VCaP (cell line): Measurements from ENCODE around the gene KRT1.
"Not testable (repeated sequence)": the region's sequence is repeated elsewhere in the genome, so short reads cannot be mapped to it uniquely, and the experiment has no call there.

Experiments
- H3K27ac ChIP-seq: fragments of 450-650 bp; 2 replicates; pipeline ENCODE4 v1.5.1; 2017
- CTCF ChIP-seq: fragments of 450-650 bp; conservative IDR thresholded peaks from 2 replicates; pipeline ENCODE4 v1.5.1; 2017; ENCODE audit warnings: mild to moderate bottlenecking, moderate library complexity

The KRT1 gene

DNA sequence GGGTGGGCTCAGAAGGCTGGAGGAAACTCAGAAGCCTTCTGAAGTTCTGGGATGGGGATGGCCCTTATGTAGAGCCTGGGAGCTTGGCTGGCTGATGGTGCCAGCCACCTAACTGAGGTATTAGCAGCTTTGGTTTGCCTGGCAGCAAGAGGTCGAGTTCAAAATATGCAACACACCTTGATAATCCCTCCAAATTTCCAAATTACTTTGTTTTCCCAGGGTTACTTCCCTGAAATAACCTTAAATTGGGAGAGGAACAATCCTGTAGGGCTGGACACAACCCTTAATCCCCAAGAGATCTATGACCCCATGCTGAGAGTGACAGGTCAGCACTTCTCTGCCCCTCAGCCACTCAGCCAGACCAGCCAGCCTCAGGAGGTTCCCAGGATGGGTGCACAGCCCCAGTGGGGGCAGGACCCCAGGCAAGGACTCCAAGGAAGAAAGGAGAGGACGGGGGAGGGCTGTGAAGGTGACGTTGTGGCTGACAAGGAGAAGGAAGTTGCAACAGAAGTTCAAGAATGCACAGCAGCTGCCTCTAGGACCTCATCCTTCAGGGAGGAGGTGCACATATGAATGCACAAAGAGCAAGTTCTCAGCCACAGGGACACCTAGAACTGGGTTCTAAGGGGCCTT, 41.7 kb upstream of the KRT1 start:
- TF ChIP-seq CTCF: no peak
- no peak overlapping the region for H3K27ac ChIP-seq

DNA sequence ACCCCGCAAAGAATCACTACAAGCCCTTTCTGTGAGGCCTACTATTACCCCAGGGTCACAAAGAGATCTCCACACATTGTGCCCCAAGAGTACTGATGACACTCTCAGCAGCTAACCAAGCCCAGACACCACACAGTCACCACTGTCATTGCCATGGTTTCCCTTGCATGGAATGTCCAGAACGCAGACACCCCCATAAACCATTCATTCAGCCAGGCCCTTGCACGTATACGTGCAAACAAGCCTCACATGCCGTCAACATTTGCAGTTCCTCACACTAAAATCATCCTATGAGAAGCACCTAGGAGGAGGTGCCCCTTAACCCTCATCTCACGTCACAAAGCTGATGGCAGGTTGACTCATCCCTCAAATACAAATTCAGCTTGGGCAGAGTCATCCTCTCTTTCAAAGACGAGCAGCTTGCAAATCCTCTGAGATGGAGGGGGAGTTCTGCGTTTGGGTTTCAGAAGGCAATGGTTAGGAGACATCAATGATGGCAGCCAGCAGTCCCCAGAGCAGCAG, 40.2 kb upstream of the KRT1 start:
- no peak overlapping the region for H3K27ac ChIP-seq
- TF ChIP-seq CTCF: no peak

DNA sequence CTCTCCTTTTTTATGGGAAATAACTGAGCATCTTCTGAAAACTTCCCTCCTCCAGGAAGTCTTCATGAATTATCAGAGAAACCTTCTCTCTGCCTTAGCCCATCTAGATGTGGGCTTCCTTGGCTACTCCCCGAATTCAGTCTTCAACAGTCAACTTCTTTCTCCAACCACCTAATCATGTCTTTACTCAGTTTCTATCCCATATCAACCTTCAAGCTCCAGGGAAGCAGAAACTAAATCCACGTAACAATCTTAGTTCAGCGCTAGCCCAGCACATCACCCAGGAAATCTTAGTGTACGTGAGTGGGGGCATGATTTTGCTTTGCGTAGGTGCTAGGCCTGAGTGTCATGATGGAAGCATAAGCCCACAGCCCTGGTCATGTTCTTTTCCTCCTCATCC, 35.9 kb upstream of the KRT1 start:
- no peak for TF ChIP-seq CTCF
- H3K27ac ChIP-seq: no peak overlapping the region

- no peak for TF ChIP-seq CTCF
- H3K27ac ChIP-seq: no peak overlapping the region
Measured at GRCh38 chr12:52715416-52715815, 35.2 kb upstream of the KRT1 start.

DNA sequence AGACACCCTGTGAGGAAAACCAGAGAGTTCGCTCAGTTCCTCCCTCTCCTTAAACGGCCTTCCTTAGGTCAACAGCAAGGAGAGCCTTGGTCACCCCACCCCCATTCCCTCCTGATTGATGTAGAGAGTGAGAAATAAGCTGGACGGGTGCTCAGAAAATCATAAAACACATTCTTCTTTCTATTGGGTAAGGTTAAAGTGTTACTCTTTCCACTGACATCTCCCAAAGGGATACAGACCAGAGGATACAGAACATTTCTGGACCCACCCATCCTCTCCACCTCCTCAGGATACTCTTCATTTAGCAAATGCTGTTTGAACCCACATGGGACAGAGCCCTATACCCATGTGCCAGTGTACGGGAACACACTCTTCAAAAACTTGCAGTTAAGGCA, 34.7 kb upstream of the KRT1 start:
- H3K27ac ChIP-seq: no peak overlapping the region
- no peak for TF ChIP-seq CTCF

DNA sequence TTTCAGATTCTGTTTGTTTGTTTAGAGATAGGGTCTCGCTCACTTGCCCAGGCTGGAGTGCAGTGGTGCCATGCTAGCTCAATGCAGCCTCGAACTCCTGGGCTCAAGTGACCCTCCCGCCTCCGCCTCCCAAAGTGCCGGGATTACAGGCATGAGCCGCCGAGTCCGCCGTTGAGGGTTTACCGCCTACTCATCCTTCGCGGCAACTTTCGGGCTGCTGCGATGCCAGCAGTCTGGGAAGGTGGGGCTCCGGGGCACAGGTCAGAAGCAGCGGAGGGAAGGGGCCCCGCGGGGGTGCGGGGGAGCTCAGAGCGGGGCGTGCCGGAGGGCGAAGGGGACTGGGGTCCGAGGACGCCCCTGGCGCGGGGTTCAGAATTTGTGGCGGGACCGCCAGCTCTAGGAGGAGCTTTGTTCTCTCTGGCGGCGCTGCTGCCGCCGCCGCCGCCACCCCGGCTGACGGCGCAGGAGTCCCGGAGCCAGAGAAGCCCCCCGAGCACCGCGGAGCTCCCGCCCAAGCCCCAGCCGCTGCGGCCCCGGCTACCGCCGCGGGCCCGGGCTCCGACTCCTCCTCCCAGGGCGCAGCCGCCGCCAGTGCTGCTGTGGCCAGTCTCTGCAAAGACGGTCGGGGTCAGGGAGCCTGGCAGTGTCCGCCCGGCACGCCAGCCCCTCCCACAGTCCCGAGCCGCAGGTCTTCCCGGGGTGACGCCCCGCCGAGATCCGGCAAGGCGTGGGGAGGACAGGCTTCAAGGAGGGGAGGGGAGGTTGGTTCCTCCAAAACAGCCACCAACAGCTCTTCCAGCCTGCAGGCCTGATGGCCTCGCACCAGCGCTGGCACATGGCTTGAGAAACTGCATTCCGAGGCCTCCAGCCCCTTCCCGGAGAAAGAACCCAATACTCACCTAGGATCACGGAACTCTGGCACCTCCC, 34.0 kb upstream of the KRT1 start:
- no peak overlapping the region for H3K27ac ChIP-seq
- TF ChIP-seq CTCF: no peak

GRCh38 chr12:52712122-52712521, 31.9 kb upstream of the KRT1 start:
- not testable (repeated sequence) for H3K27ac ChIP-seq

GRCh38 chr12:52710730-52711129, 30.5 kb upstream of the KRT1 start:
- no peak for TF ChIP-seq CTCF
- no peak overlapping the region for H3K27ac ChIP-seq
